GM21390 (cell line): ENCODE data around the gene IFT20.
"Not testable (repeated sequence)": the region's sequence is repeated elsewhere in the genome, so short reads cannot be mapped to it uniquely, and the experiment has no call there.

Experiments used
- ATAC-seq: cut with Tn5 transposase; IDR thresholded peaks from one replicate; pipeline ENCODE4 v1.9.1; 2021; ENCODE audit not compliant: unreplicated experiment

The IFT20 gene

GRCh38 chr17:28364665-28365363, 29.5 kb upstream of the IFT20 start, which contains the start of gene SEBOX:
SEBOX (minus strand) TSS chr17:28365199; CDS start chr17:28365151, 48 bp downstream.
- ATAC-seq: no peak

GRCh38 chr17:28363776-28364650, 28.7 kb upstream of the IFT20 start:
- no peak for ATAC-seq

GRCh38 chr17:28363186-28363585, 27.9 kb upstream of the IFT20 start:
- ATAC-seq: no peak

- no peak for ATAC-seq
Measured at GRCh38 chr17:28357901-28358197, 22.6 kb upstream of the IFT20 start.

- peak; percentile 94 for ATAC-seq
Measured at GRCh38 chr17:28357061-28357900, 22.0 kb upstream of the IFT20 start, which contains the start of gene POLDIP2. POLDIP2 (minus strand) TSS chr17:28357527; CDS start chr17:28357448, 79 bp downstream.

- ATAC-seq: no peak
Measured at GRCh38 chr17:28350271-28350670, 15.0 kb upstream of the IFT20 start.

- no peak for ATAC-seq
Measured at GRCh38 chr17:28348979-28349378, 13.7 kb upstream of the IFT20 start.

GRCh38 chr17:28347261-28347891, 12.1 kb upstream of the IFT20 start:
- no peak for ATAC-seq

GRCh38 chr17:28346746-28347246, 11.5 kb upstream of the IFT20 start:
- no peak for ATAC-seq

- ATAC-seq: no peak
Measured at GRCh38 chr17:28346199-28346580, 10.9 kb upstream of the IFT20 start.

GRCh38 chr17:28345419-28346198, 10.3 kb upstream of the IFT20 start:
- ATAC-seq: no peak

GRCh38 chr17:28344435-28344901, 9.2 kb upstream of the IFT20 start:
- no peak for ATAC-seq

- ATAC-seq: no peak
Measured at GRCh38 chr17:28344011-28344410, 8.7 kb upstream of the IFT20 start.

- no peak for ATAC-seq
Measured at GRCh38 chr17:28343491-28343932, 8.2 kb upstream of the IFT20 start.

GRCh38 chr17:28342313-28342712, 7.0 kb upstream of the IFT20 start:
- ATAC-seq: no peak

- ATAC-seq: no peak
Measured at GRCh38 chr17:28341516-28341915, 6.2 kb upstream of the IFT20 start.

GRCh38 chr17:28340374-28340773, 5.1 kb upstream of the IFT20 start:
- no peak for ATAC-seq

- ATAC-seq: no peak
Measured at GRCh38 chr17:28339431-28339830, 4.2 kb upstream of the IFT20 start.

GRCh38 chr17:28338769-28339212, 3.5 kb upstream of the IFT20 start:
- not testable (repeated sequence) for ATAC-seq
